ENCODE measurements around the gene MEF2D. TPM values are rescaled to one million over a fixed set of nuclear protein-coding genes. Genes with fewer than 3 reads are reported as not detected.

MEF2D gene
- total RNA-seq, 1 experiment from 2014 or later: 18.7 TPM

DNA sequence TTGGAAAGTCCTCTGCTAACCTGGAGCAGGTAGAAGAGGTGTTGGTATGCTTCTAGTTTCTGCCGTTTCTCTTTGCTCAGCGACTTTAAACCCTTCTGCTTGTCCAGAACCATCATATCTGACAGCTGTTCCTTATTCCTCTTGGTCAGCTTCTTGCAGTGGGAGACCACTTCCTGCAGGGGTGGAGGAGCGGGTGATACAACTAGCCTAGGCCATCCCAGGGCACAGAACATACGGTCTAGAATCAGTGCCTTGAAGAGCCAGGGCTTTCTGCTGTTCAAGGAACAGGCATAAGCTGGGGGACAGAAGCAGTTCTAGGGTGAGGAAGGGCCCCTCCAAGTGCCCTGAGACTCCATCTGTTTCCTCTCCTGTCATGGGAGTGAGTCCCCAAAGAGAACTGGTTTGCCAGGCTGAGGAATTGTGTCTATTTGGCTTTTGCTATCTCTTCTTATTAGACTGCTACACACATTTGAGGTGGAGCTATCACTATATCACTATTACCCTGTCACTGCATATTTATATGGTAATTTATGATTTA, 39.3 kb upstream of the MEF2D start:
- no peak overlapping the region for H3K27ac Mint-ChIP-seq
- Histone ChIP-seq H3K79me2 (ENCODE audit: insufficient read depth, low read length) (no peaks in the 10 kb centered on the region), H4K20me1 (ENCODE audit: control insufficient read depth, insufficient read depth, insufficient read length) (no peaks in the 10 kb centered on the region), H4K8ac (replicated peaks; ENCODE audit: insufficient read length, low read depth, low read length) (no peak overlapping the region), H3K14ac (ENCODE audit: insufficient read depth, low read length) (no peak overlapping the region), H3K79me1 (ENCODE audit: insufficient read depth, low read depth, low read length, poor library complexity, severe bottlenecking) (no peaks in the 10 kb centered on the region), H3K18ac (ENCODE audit: insufficient read length, low read depth, low read length) (no peak overlapping the region), H3K4me1 (ENCODE audit: insufficient read depth, low read length) (no peaks in the 10 kb centered on the region), H2AK5ac (ENCODE audit: insufficient read length, low read length) (no peak overlapping the region), H2BK120ac (ENCODE audit: low read depth, low read length, poor library complexity, severe bottlenecking) (no peak overlapping the region), H4K5ac (ENCODE audit: insufficient read length, low read depth, low read length) (no peak overlapping the region), H2BK20ac (ENCODE audit: low read depth, low read length, poor library complexity, severe bottlenecking) (no peak overlapping the region), H3K27ac (ENCODE audit: insufficient read length, low read depth, low read length) (no peak overlapping the region), H3K4ac (ENCODE audit: low read depth, low read length) (no peak overlapping the region), H2BK5ac (ENCODE audit: insufficient read length, low read length) (no peak overlapping the region), H3K9me3 (ENCODE audit: control insufficient read depth, low read depth, low read length) (no peaks in the 10 kb centered on the region), H3T11ph (ENCODE audit: low read length) (no peak overlapping the region), H3K23ac (ENCODE audit: insufficient read length, low read depth, low read length) (no peak overlapping the region), H3K9ac (ENCODE audit: extremely low read depth, insufficient read length, low read length) (no peak overlapping the region), H3K23me2 (ENCODE audit: insufficient read length, low read depth, low read length, poor library complexity, severe bottlenecking) (no peaks in the 10 kb centered on the region), H3K56ac (ENCODE audit: insufficient read length, low read depth, low read length) (no peak overlapping the region), H3K27me3 (ENCODE audit: insufficient read depth, low read length) (no peaks in the 10 kb centered on the region), H2BK15ac (ENCODE audit: low read depth, low read length) (no peak overlapping the region), H2AFZ (ENCODE audit: low read length) (no peak overlapping the region), H3K4me2 (ENCODE audit: insufficient read depth, insufficient read length, low read length) (no peak overlapping the region), H2BK12ac (ENCODE audit: insufficient read length, low read depth, low read length) (no peak overlapping the region), H4K91ac (ENCODE audit: insufficient read length, low read depth, low read length) (no peak overlapping the region)
- peaks cover 3 to 9% of the 10 kb centered on the region in 2 experiments; a peak in 2 of 4 replicates for H3K4me1 Mint-ChIP-seq
- H3K4me3 Mint-ChIP-seq: no peak overlapping the region
- no peaks in the 10 kb centered on the region for H3K27me3 Mint-ChIP-seq (ENCODE audit: low read depth)
- H3K36me3 Mint-ChIP-seq (ENCODE audit: insufficient read depth in 1 of 3, low read depth in 3 of 3): peaks cover 20 to 65% (median 64%) of the 10 kb centered on the region in 3 experiments
- H3K9me3 Mint-ChIP-seq: no peaks in the 10 kb centered on the region
- DNase-seq: no peak
- WGBS (ENCODE audit: extremely low coverage, insufficient read length, low lambda C conversion rate): no CpG with 5 or more reads among the region's 4 CpGs
- TF ChIP-seq, protein P1, sequence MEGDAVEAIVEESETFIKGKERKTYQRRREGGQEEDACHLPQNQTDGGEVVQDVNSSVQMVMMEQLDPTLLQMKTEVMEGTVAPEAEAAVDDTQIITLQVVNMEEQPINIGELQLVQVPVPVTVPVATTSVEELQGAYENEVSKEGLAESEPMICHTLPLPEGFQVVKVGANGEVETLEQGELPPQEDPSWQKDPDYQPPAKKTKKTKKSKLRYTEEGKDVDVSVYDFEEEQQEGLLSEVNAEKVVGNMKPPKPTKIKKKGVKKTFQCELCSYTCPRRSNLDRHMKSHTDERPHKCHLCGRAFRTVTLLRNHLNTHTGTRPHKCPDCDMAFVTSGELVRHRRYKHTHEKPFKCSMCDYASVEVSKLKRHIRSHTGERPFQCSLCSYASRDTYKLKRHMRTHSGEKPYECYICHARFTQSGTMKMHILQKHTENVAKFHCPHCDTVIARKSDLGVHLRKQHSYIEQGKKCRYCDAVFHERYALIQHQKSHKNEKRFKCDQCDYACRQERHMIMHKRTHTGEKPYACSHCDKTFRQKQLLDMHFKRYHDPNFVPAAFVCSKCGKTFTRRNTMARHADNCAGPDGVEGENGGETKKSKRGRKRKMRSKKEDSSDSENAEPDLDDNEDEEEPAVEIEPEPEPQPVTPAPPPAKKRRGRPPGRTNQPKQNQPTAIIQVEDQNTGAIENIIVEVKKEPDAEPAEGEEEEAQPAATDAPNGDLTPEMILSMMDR (conservative IDR thresholded peaks at IDR 0.05): no peak
